Hematopoietic multipotent progenitor cell treated with erythropoietin and hydrocortisone succinate and interleukin-3 and kit ligand, for 6 days (in vitro differentiated cells): Measurements from ENCODE around the gene CDH13.

Experiments used
- DNase-seq: peaks from one replicate; pipeline ENCODE4 v3.0.0-alpha.2; 2015

The CDH13 gene

DNA sequence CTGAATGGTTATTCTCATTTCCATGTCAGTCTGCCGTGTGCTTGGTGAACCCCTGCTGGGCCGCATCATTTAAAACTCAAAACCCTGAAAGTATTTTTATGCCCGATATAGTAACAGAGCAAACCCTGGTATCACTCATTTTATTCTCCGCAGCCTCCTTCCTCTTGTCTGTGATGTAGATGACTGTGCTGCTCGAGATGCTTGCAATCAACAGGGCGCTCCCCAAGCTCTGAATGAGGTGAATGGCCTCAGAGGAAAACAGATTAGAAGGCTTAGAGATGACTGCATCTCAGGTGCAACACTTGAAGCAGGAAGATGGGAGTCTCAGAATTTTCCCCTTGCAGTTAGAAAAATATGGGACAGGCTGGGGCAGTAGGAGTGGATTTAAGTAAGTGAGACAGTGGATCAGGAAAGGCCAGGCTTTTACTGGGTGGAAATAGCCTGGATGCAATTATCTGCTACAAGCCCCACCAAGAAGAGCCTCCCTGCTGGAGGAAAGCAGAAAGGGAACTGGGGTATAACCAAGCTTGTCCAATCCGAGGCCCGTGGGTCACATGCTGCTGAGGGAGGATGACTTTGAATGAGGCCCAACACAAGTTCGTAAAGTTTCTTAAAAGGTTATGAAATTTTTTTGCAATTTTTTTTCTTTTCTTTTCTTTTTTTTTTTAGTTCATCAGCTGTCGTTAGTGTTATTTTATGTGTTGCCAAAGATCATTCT is 166.9 kb downstream of the CDH13 start:
- no peak for DNase-seq

DNA sequence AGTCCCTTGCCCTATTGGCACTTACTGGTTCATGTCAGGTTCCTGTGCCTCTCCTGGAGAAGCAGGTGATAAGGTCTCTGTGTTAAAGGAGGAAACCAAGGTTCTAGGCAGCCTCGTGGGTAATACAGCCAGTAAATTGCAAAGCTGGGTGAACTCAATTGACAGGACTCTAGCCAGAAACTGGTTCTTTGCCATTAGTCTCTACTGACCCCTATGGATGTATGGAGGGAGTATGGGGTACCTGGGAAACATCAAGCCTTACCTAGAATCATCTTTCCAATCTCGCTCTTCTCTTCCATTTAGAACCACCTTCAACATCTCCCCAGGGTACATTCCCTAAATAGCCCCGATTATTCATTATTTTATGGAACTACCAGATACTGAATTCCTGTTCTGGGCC is 169.3 kb downstream of the CDH13 start:
- no peak for DNase-seq

DNA sequence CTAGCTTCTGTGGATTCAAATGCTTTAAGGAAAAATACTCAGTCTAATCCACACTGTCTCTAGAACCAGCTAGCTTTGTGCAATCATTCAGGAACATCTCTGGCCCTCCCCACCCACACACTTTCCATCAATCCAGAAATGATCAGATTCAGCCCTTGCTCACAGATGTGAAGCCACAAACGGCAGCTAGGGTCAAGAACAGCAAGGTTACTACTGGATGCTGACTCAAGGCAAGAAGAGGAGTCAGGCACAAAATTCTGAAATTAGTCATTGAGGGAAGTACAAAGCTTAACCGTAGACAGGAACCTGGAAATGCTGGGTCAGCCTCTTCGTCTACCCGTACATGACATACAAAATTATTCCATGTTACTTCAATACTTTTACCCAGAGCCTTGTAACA is 174.6 kb downstream of the CDH13 start:
- no peak for DNase-seq

DNA sequence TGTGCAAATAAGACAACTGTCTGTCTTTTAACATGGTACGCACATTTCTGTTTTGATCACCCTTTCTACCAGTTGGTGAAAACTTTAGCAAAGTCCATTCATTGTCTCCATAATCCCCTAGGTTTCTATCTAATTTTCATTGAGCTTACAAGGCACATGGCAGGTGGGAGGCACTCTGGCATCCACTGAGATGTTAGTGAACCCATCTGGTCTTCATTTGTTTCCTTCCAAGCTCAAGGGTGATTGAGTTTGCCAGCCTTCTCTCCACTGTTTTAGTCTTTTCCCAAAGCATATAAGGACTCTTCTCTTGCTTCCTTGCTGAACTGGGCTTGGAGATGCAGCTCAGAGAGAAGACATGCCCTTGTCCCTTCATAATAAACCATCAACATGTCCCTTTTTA is 179.1 kb downstream of the CDH13 start:
- no peak for DNase-seq

DNA sequence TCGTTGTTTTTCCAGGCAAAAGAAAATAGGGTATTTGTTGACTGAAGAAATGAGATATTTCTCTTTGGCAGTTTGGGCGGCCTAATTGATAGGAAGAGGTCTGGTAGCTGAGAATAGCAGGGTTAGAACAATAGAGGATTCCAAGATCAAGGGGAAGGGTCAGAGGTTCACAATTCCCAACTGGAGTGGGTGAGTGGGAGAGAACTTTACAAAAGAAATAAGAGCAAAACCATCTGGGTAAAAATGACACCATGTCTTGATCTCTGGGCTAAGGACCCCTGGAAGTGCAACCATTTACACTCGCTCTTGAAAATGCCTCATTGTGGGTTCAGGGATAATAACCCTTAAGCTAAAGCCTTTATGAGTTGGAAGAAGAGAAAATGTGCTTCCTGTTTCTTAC is 180.5 kb downstream of the CDH13 start:
- DNase-seq: no peak

DNA sequence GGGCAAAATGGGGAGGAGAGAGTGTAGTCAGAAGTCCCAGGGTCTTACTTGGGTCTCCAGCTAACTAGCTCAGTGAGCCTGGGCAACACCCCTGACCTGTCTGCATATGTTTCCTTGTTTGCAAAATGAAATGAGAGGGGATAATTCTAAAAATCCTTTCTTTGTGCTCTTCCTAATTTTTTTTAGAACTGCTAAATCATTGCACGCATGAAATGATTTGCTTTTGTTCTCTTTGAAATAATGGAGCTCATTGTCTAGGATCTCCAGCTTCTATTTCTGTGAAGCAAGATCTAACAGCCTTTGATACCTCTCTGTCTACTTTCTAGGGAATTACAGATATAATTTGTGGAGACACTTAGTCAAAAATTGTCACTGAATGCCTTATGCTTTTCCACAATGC is 181.3 kb downstream of the CDH13 start:
- DNase-seq: no peak

DNA sequence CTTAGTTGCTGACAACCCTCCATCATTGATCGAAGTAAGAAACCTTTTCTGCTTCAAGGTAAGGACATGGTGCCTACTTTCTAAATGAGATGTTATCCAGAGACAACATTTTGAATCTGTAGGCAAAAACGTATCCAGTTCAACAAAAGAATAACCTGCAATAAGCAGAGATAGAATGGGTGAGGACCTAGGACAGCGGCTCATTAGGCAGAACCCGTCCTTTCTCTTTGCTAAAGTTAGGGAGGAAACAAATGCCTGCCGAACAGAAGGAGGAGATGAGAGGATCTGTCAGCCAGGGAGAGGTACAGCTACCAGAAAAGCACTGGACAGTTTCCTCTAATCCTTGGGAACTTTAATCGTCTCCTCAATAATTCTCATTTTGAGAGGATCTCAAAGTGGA is 183.3 kb downstream of the CDH13 start:
- DNase-seq: no peak

DNA sequence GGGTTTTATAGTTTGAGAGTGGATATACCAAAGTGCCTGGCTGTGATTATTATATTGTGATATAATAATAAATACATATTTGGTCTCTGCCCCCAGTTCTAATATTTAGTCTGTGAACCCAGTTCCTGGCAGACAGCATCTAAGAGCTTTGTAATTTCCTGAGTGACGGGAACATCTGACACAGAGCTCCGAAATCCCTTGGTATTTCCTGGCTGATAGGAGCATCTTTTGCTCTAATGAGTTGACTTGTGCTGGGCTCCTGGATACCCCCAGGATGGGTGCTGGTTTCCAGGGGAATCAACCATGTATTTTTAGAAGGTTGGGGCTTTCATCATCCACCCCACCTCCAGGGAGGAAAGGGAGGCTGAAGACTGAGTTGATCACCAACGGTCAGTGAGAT is 187.3 kb downstream of the CDH13 start:
- no peak for DNase-seq

DNA sequence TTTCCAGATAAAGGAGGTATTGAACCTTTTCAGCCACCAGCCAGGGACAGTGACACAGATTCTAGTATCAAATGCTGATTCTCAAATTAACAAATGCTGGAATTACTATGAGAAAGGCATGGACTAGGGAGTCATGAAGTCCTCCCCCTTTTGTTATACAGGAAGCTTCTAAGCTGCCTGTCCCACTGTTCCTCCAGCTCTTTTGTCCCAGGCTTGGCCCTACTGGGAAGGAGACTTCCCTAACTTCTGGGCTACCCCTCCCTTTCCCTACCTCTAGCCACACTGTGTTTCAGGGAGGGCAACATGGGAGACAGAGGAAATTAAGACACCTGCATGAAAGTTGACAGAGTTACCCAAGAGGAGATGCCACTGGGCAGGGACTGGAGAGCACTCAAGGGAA is 192.5 kb downstream of the CDH13 start:
- no peak for DNase-seq

DNA sequence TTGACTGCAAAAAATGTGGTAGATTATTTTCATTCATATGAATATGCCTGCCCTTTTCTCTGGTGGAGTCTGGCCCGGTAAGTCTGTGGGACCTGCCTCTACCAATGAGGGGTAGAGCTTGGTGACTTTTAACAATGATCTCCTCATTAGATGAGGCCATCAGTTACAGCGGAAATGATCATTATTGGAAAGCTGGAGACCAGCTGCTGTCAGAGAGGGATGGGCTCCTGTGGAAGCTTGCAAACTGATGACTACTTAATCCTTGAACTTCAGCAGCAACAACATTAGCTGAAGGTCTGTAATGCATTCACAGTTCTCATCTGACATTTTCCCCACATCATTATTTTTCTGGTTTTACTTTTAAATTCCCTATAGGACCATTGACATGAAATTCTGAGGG is 194.1 kb downstream of the CDH13 start:
- DNase-seq: no peak

DNA sequence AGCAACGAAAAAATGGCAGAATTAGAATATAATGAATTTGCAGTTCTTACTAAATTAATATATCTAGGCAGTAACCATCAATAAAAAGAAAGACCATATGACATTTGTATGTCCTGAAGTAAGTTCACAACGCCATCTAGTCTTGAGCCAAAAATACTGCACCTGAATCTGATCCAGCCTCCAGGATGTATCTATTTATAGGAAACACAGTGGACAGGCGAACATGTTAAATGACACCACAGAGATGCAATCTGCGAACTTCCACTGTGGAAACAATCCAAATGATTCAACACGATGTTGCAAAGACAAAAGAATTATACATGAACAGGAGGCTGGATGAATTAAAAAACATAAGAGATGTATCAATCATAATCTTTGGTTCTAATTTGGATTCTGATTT is 197.6 kb downstream of the CDH13 start:
- DNase-seq: no peak

DNA sequence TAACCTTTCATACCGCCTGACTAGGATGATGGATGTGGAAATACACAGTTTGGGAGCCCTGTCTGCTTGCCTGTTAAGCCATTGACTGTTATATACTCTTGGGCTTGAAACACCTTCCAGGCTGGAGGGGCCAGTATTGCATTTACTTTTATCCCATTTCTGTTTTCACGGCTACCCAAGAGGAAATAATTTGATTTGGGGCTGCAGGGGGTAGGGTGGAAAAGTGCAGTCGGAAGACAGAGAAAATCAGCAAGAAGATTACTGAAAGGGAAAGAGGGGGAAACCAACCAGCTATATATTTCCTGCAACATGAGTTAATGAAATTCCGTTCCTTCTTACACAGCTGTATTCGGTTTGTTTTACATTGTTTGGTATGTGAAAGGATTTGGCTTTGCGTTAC is 202.5 kb downstream of the CDH13 start:
- DNase-seq: no peak

DNA sequence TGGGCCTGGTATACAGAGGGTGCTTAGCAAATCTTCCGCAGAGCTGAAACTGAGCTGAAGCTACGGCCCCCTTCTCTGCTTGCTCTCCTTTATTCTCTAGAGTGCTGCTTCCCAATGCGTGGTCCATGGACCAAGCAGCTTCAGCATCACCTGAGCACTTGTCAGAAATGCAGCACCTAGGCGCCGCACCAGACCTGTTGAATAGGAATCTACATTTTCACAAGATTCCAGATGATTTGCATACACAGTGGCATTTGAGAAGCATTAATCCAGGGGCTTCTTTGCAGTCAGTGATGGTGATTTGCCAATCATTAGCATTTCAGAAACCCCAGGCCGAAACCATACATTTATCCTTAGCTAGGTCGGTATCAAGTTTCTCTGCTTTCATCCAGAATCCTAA is 204.2 kb downstream of the CDH13 start:
- DNase-seq: no peak

DNA sequence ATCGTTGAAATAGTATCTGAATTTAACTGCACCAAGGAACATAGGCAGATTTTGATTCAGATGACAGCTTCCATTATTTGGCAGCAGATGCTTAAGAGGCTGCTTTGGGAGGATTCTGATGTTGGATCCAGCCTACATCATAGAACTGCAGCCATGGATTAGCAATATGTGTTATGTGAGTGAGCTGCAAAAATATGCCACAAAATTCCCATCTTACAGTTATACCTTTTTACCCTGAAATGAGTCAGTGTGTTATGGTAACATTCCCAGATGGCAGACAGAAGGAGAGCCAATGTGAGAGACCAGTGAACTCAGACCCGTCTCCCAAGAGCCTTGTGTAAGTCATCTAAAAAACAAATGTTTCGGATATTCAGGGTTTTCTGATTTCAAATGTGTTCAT is 206.1 kb downstream of the CDH13 start:
- DNase-seq: no peak

DNA sequence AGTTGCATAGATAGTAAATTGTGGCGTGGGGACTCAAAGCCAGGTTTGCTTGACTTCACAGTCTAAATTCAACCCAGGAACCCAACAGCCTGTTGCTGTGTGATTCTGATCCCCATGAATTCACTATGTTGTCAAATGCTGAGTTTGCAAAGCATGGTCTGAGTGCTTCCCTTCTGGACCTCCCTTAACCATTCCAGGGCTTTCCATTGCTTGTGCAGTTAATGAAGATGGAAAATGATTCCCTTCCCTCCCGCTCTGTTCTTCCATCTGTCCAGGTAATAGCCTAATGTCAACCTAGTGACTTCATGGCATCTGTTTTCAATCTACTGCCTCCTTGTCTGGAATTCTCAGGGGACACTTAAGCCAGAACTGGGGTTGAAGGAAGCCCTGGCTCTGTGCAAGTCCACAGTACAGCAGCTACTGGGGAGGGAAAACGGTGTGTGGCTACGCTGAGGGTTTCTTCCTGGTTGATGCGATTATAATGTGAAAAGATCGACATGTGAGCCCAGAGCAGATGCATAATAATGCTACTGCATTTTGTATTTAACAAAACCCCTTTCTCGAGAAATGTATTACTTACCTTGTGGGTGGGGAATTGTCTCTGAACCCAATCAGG is 206.7 kb downstream of the CDH13 start:
- no peak for DNase-seq

DNA sequence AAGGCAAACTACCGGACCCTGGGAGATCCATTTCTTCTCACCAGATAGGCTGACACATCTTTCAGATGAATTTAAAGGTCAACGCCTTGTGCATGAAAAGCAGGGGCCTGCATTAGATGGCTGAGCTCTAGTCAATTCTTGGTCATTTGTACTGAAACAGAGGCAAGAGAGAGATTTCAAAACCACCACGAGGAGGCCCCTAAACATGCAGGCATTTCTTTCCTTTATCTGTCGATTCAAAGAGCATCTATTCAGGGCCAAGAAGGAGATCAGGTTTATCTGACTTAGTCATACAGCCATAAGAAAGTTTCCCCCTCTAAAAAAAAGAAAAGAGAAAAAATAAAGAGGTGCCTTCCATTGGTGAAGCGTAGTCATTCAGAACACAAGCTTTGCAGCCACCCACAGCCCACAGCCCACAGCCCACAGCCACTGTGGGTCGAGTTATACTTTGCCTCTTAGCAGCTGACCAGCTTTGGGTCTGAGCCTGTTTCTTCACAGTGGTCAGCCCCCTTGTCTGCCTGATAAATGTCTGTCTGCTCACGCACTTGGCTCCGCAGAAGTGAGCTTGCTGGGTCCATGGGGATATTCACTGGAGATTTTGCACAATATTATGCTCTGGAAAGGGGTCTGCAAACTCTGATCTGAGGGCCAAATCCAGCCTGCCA is 207.5 kb downstream of the CDH13 start:
- no peak for DNase-seq

DNA sequence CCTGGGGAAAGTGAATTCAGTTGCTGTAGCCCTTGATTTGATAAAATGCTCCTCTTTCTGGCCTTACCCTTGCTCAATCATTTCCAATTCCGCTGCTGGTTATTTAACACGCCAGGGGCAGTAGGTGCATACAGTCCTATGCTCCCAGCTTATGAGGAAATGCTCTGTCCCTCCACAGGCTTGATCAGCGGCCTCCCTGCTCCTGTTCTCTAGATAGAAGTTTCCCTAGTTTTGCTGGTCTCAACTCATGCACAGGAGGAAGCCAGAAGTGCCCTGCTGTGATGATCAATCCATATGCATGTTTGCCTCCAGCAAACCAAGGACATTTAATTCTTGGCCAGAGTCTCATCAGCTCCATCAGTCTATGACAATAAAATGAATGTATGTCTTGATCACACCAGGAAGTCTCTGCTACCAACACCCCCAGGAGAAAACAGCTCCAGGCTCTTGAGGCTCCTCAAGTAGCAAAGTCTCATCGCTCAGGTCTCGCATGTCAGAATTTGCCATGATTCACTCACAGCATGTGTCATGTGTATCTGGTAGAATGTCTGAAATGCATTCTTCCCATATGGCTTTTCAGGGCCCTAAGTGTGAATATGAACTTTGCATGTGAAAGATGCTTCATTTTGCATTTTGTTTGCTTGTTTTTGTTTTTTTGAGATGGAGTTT is 208.9 kb downstream of the CDH13 start:
- no peak for DNase-seq

DNA sequence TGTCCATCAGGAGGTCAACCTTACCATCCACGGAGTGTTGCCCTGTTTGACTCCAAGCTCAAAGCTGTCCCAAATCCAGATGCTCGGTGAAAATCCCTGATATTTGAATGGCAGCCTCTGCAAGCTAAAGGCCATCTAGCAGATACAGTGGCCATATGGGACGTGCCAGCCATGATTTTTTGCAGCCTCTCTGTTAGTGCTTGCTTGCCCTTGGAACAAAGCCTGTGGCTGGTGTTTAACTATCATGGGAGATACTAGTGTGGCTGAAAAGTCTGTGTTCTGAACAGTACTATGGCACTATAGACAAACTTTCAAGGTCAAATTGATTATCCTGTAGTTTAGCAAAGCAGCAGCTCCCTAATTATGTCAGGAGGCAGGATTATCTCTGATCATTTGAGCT is 214.3 kb downstream of the CDH13 start:
- no peak for DNase-seq

DNA sequence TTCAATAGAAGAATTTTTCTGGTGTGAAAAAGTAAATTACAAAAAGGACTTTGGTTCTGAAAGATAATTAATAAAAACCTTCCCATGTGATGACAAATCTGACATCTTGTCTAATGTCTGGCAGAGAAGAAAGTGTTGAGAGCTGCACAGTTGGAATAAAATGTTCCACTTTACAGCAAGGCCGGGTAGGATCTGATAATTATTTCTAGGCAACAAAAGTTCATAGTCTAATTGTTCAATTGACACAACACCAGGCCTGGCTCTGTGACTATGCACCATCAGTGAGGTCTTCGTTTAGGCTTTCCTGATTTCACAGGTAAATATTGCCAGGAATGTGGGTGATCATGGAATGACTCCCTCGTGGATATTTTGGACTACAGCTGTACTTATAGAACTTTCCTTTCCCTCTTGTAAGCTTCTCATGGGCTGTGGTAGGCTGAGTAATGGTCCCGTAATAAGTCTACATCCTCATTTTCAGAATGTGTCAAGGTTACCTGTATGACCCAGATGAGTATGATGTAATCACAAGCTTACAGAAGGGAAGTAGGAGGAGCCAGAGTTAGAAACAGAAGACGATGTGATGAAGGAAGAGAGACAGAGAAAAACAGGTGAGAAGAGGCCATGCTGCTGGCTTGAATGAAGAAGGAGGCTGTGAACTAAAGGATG is 217.0 kb downstream of the CDH13 start:
- DNase-seq: no peak

DNA sequence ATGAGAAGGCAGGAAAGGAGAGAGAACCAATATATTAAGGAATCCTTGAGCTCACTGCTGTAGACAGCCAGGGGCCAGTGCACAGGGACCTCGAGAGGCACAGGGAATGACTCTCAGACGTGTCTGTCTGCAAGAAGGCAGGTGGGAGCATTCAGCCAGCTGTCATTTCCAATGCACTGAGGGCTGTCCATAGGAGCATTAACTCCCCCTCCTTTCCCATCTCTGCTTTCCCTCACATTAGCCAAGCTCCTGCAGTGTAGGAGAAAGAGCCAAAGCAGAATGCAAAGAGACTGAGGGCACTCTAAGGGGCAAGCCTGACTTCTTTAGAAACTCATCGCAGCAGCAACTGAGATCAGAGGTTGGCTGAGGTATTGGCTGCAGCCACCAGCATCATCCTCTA is 218.3 kb downstream of the CDH13 start:
- no peak for DNase-seq

DNA sequence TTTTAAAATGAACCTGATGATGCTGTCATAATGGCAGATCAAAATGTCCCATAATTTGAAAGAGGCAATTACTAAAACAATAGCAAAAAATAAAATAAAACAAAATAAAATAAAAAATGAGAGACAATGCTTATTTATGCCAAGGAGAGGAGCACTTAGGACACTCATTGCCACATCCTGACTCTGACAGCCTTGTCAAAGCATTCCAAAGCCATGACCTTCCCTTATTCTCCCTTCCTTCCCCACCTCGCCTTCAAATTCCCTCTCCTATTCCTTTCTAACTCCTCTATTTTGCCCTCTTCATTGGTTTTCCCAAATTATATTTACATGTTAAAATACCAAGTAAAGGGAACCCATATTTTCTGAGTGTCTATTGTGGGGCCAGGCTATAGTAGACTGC is 220.0 kb downstream of the CDH13 start:
- no peak for DNase-seq

DNA sequence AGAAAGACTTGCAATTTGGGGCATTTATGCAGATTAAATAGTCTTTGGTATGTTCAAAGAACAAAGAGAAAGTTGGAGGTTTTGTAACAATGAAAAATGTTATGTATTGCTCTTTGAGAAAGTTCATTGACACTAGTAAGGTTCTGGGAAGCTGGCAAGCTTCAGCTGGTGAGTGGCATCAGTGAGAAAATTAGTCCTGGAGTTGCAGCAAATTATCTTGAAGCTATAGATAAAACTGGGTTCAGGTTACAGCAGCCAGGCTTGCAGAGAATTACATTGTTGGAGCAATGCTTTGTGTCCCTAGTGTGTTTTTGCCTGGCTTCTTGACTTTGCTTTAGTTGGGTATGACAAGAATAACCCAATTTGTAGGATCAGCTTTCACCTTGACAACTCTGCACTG is 221.2 kb downstream of the CDH13 start:
- no peak for DNase-seq

DNA sequence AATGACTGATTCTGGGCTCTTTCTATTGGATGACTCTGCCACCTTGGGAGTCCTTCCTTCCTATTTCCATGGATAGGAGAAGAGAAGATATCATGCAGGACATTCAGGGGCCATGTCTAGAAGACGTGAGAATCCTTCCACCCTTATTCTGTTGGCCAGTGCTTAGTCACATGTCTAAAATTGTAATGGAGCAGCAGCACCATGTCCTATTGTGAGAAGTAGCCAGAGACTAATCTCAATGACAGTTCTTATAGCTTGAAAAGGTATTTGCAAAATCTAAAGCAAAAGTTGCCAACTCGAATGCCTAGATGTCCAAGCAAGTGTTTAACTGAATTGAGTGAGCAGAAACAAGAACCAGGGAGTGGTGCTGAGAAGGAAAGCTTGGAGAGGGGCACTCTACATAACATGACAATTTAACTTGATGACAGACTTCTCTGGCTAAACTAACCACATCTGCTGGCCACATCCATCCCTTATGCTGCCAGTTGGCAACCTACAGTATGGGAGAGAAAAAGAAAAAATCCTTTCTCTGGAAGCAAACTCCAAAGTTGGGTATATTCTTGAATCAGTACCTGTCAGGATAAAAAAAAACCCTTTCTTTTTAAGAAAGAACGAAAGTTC is 225.7 kb downstream of the CDH13 start:
- DNase-seq: no peak
